Renal cortex interstitium (tissue), 15 donors: ENCODE results near the gene DIABLO. TPM values are rescaled to one million over a fixed set of nuclear protein-coding genes. Genes with fewer than 3 reads are reported as not detected.
"Not testable (repeated sequence)": the region's sequence is repeated elsewhere in the genome, so short reads cannot be mapped to it uniquely, and the experiment has no call there.

Experiments
- DNase-seq, 11 donors: peaks; one replicate each; pipeline ENCODE4 v3.0.0-alpha.2; 2013; ENCODE audit warnings: low read depth in 9 of 11, low spot score in 4 of 11; ENCODE audit errors: extremely low read depth in 1 of 11
- long read RNA-seq, 16 experiments: transcript quantifications; one replicate each; lab custom pipeline, GENCODE V29; 2026
- polyA plus RNA-seq, 3 donors: library from polyadenylated mRNA; unstranded; fragments of 120-200 nt; gene quantifications; one replicate each; pipeline ENCODE4 v1.2.1, GENCODE V29; 2013; ENCODE audit not compliant: insufficient read length in 3 of 3

DIABLO gene
- 10 to 100 TPM; 67.7 to 84.9 (median 77.2) TPM for polyA plus RNA-seq
- long read RNA-seq, donor 1, transcript DIABLO-207 (6 exons, 1,471 nt), result major isoform, 18 of 26 reads
- long read RNA-seq, donor 1, partial matches to known transcripts, result 0 of 26 reads
- long read RNA-seq, donor 1, other reads (novel, unspliced or antisense), result 0 of 26 reads
- long read RNA-seq, donor 2, transcript DIABLO-207 (6 exons, 1,471 nt), result major isoform, 25 of 31 reads
- long read RNA-seq, donor 2, partial matches to known transcripts, result 0 of 31 reads
- long read RNA-seq, donor 2, other reads (novel, unspliced or antisense), result 0 of 31 reads
- long read RNA-seq, donor 3, transcript DIABLO-207 (6 exons, 1,471 nt), result major isoform, 28 of 38 reads
- long read RNA-seq, donor 3, partial matches to known transcripts, result 0 of 38 reads
- long read RNA-seq, donor 3, other reads (novel, unspliced or antisense), result 0 of 38 reads
- long read RNA-seq, donor 4, transcript DIABLO-207 (6 exons, 1,471 nt), result major isoform, 24 of 33 reads
- long read RNA-seq, donor 4, transcript DIABLO-202 (6 exons, 1,336 nt), result minor isoform, 6 of 33 reads
- long read RNA-seq, donor 4, partial matches to known transcripts, result 0 of 33 reads
- long read RNA-seq, donor 4, other reads (novel, unspliced or antisense), result 0 of 33 reads
- long read RNA-seq, donor 5, result 0 reads
- long read RNA-seq, donor 6, transcript DIABLO-202 (6 exons, 1,336 nt), result minor isoform, 5 of 31 reads
- long read RNA-seq, donor 6, transcript DIABLO-207 (6 exons, 1,471 nt), result major isoform, 19 of 31 reads
- long read RNA-seq, donor 6, partial matches to known transcripts, result 0 of 31 reads
- long read RNA-seq, donor 6, other reads (novel, unspliced or antisense), result 0 of 31 reads
- long read RNA-seq, donor 7, transcript DIABLO-202 (6 exons, 1,336 nt), result minor isoform, 6 of 39 reads
- long read RNA-seq, donor 7, transcript DIABLO-207 (6 exons, 1,471 nt), result major isoform, 23 of 39 reads
- long read RNA-seq, donor 7, transcript DIABLO-203 (5 exons, 1,338 nt), result minor isoform, 5 of 39 reads
- long read RNA-seq, donor 7, partial matches to known transcripts, result 0 of 39 reads
- long read RNA-seq, donor 7, other reads (novel, unspliced or antisense), result 0 of 39 reads
- long read RNA-seq, donor 8, transcript DIABLO-202 (6 exons, 1,336 nt), result minor isoform, 8 of 53 reads
- long read RNA-seq, donor 8, transcript DIABLO-207 (6 exons, 1,471 nt), result major isoform, 38 of 53 reads
- long read RNA-seq, donor 8, partial matches to known transcripts, result 0 of 53 reads
- long read RNA-seq, donor 8, other reads (novel, unspliced or antisense), result 0 of 53 reads
- long read RNA-seq, donor 9, transcript DIABLO-202 (6 exons, 1,336 nt), result minor isoform, 8 of 30 reads
- long read RNA-seq, donor 9, transcript DIABLO-207 (6 exons, 1,471 nt), result major isoform, 16 of 30 reads
- long read RNA-seq, donor 9, partial matches to known transcripts, result 0 of 30 reads
- long read RNA-seq, donor 9, other reads (novel, unspliced or antisense), result 0 of 30 reads
- long read RNA-seq, donor 10, transcript DIABLO-207 (6 exons, 1,471 nt), result major isoform, 26 of 32 reads
- long read RNA-seq, donor 10, partial matches to known transcripts, result 0 of 32 reads
- long read RNA-seq, donor 10, other reads (novel, unspliced or antisense), result 0 of 32 reads
- long read RNA-seq, donor 11, transcript DIABLO-207 (6 exons, 1,471 nt), result major isoform, 22 of 27 reads
- long read RNA-seq, donor 11, partial matches to known transcripts, result 0 of 27 reads
- long read RNA-seq, donor 11, other reads (novel, unspliced or antisense), result 0 of 27 reads
- long read RNA-seq, donor 12, transcript DIABLO-207 (6 exons, 1,471 nt), result major isoform, 9 of 14 reads
- long read RNA-seq, donor 12, partial matches to known transcripts, result 0 of 14 reads
- long read RNA-seq, donor 12, other reads (novel, unspliced or antisense), result 0 of 14 reads
- long read RNA-seq, donor 13, result 0 reads
- long read RNA-seq, donor 14, transcript DIABLO-207 (6 exons, 1,471 nt), result major isoform, 16 of 21 reads
- long read RNA-seq, donor 14, partial matches to known transcripts, result 0 of 21 reads
- long read RNA-seq, donor 14, other reads (novel, unspliced or antisense), result 0 of 21 reads
- long read RNA-seq, donor 15, transcript DIABLO-207 (6 exons, 1,471 nt), result major isoform, 9 of 13 reads
- long read RNA-seq, donor 15, partial matches to known transcripts, result 0 of 13 reads
- long read RNA-seq, donor 15, other reads (novel, unspliced or antisense), result 0 of 13 reads
- long read RNA-seq, donor 16, transcript DIABLO-208 (4 exons, 804 nt), result minor isoform, 5 of 90 reads
- long read RNA-seq, donor 16, transcript DIABLO-202 (6 exons, 1,336 nt), result minor isoform, 11 of 90 reads
- long read RNA-seq, donor 16, transcript DIABLO-207 (6 exons, 1,471 nt), result major isoform, 62 of 90 reads
- long read RNA-seq, donor 16, transcript DIABLO-203 (5 exons, 1,338 nt), result minor isoform, 5 of 90 reads
- long read RNA-seq, donor 16, partial matches to known transcripts, result 0 of 90 reads
- long read RNA-seq, donor 16, other reads (novel, unspliced or antisense), result 0 of 90 reads

DNA sequence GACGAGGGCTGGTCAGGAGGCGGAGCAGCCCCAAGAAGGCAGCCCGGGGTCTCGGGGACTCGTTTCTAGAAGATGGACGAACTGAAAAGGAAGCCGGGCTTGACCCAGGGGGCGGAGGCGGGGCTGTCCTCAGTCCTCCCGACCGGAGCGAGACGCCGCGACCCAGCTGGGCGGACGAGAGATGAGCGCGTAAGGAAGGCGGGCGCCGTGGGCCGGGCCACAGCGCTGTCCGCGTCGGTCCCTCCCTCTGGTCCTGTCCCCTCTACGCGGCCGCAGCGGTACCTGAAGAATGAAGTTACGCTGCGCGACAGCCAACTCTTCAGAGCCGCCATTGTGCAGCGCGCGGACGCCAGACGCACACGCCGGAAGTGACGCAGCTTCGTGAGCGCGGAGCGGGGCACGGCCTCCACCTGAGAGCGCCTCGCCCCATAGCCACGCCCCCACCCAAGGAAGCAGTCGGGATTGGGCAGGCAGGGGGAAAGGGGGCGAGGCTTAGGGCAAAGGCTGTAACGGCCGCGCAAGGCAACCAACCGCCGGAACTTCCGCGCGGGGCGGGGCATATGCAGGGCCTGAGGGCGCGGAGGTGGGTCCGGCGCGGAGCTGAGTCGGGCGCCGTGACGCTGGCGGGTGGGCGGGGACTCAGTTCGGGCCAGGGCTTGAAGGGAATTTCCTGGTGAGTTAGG is at the start of gene DIABLO:
Gene DIABLO, minus strand, starts transcription at position 370 of the 683 bp plus-strand sequence. Its CDS starts 38 bp downstream, at position 332.
- DNase-seq, result peak; percentile 94 to 100 (median 99)

- no peak for DNase-seq
Observed at GRCh38 chr12:122275459-122275858, 49.6 kb upstream of the DIABLO start.

DNA sequence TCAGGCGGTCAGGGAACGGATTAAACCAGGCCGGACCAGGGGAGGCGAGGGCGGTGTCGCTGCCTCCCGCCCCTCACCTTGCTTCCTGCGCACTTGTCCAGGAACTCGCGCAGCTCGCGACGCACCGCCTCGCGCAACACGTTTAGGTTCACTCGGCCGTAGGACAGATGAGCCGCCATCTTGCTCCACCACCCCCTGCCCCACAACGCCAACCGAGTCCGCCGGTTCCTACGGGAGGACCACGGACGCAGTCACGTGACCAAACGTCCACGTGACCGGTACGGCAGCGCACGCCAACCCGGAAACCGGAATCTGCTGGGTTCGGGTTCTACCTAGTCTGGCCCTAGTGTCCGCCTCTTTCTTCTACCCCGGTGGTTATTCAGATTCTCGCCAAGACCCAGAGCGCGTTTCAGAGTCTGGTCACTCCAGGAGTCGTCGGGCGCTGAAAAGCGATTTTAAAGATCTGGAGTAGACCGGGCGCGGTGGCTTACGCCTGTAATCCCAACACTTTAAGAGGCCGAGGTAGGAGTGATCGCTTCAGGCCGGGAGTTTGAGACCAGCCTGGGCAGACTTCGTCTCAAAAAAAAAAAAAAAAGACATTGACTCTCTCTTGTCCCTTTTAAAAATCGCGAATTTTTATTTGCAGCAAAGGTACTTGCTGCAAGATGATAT is 40.5 kb upstream of the DIABLO start, which contains the start of gene VPS33A:
Gene VPS33A, minus strand, starts transcription at position 265 of the 672 bp plus-strand sequence. Its CDS starts 86 bp downstream, at position 179.
- DNase-seq, result peak; percentile 93 to 98 (median 96)

GRCh38 chr12:122265886-122266229 is 40.0 kb upstream of the DIABLO start:
- DNase-seq, result peak in 2 of 11 donors; percentile 4 to 8

DNA sequence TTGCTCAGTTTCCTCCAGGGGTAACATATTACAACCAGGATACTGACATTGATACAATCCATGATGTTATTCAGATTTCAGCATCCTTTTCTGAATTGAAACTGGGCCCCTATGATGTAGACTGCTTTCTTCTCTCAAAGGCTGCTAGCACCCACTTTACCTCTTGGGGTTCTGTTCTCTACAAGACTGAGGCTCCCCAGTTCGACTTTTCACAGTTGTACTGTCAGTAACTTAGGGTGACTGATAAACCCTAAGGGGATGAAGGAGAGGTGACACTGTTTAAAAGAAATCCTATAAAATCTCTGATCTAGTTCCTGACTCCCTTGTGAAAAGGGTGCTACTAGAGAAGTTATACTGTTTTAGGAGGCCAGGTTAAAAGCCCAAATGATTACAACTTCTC is 39.6 kb upstream of the DIABLO start:
- DNase-seq, result no peak

- DNase-seq, result not testable (repeated sequence)
Observed at GRCh38 chr12:122260735-122261134, 34.9 kb upstream of the DIABLO start.

DNA sequence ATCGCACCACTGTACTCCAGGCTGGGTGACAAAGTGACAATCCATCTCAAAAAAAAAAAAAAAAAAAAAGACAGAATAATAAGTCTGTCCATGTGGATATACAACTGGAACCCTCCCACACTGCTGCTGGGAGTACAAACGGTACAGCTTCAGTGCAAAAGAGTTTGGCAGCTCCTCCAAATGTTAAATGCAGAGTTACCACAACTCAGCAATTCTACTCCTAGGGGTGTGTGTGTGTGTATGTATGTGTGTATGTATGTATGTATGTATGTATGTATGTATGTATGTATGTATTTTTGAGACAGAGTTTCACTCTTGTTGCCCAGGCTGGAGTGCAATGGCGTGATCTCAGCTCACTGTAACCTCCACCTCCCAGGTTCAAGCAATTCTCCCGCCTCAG is 33.1 kb upstream of the DIABLO start:
- DNase-seq, result not testable (repeated sequence)

GRCh38 chr12:122258462-122258861 is 32.6 kb upstream of the DIABLO start:
- not testable (repeated sequence) for DNase-seq

GRCh38 chr12:122250536-122250935 is 24.7 kb upstream of the DIABLO start:
- no peak for DNase-seq

- DNase-seq, result no peak
Observed at GRCh38 chr12:122250047-122250446, 24.2 kb upstream of the DIABLO start.

- DNase-seq, result no peak
Observed at GRCh38 chr12:122245553-122245952, 19.7 kb upstream of the DIABLO start.

DNA sequence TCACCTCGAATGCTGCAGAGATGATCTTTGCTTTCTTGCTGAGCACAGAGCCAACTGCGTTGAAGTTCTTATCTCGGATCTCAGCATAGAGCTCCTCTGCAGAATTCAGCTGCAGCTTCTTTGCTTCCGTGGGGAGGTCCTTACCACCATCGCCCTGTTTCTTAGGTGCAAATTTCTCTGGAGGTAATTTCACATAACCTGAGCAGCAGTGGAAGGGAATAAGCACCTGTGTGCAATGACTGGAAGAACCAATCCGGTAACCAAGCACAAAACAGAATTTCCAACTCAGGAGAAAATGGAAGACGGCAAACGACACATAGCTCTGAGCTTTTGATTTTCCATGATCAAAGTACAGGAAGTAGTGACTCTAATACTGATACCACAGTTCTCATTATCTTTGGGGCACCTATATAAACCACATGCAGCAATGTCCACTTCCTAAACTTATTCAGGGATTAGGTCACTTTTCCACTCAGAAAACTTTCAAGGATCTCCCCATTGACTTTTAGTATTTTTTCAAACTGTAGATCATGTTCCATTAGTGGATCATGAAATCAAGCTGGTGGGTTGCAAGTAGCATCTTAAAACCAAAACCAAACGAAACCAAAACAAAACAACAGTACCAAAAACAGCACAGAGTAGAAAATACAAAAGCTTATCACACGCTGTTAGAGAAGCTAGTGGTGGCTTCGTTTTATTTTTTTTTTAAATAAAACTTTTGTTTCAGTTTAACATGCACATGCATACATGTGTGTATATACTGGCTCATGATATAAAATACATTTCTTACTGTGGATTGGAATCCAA is 18.9 kb upstream of the DIABLO start:
- no peak for DNase-seq

DNA sequence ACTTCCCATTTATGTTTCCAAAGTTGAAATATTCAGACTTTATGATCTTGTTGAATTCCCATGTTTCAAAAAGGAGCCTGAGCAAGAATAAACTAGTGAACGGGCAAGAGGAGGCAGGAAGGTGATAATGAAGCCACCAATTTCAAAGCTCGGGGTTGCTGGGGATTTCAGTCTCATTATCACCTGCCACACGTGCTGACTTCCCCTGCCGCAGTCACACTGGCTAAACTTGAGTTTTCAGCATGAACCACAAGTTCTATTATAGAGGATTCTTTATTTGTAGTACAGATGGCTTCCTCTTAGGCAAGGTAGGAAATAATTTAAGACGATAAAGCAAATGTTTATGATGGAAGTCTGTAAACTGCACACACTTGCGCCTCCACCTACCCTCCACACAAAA is 18.1 kb upstream of the DIABLO start:
- no peak for DNase-seq

DNA sequence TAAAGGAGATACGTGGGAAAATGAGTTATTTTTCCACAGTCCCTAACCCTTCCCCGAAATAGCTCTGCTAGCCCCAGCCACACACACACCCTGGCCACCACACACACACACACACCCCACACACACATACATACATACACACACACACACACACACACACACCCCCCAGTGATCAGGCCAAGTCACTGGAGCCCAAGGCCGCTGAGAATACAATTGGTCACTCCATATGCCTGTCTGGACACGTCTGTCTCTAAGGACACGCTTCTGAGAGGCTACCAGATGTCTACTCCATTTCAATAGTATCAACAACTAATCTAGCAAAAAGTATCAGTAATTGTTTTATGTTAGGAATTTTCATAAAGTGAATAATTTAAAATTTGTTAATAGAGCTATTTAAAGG is 13.0 kb upstream of the DIABLO start:
- no peak for DNase-seq

- DNase-seq, result no peak
Observed at GRCh38 chr12:122235741-122236140, 9.9 kb upstream of the DIABLO start.
